Measurements from ENCODE around the gene ZNF71.

- no peak for TF ChIP-seq EZH2phosphoT487 (IDR thresholded peaks at IDR 0.05; ENCODE audit: insufficient read depth, low read depth)
- no peak for TF ChIP-seq EZH2 (IDR thresholded peaks at IDR 0.05; ENCODE audit: insufficient read depth, poor library complexity, severe bottlenecking)
Observed at GRCh38 chr19:56567274-56568120, 27.6 kb upstream of the ZNF71 start, which contains the start of gene ZNF470.

Measured in GM23248 (cell line).